Body of pancreas (tissue), 4 donors: ENCODE results near the gene PTH1R. TPM values are rescaled to one million over a fixed set of nuclear protein-coding genes. Genes with fewer than 3 reads are reported as not detected.

Source experiments
- ATAC-seq: fragments of 150-250 bp; one replicate; pipeline ENCODE4 v1.9.1; 2016
- DNase-seq, 4 donors: peaks; one replicate each; pipeline ENCODE4 v3.0.0-alpha.2; 2019
- H3K27ac ChIP-seq, 4 donors: fragments of 200-600 bp; sonication (generic); 1 replicate in 3 of 4; 2 replicates in 1 of 4; pipeline versions ENCODE4 v1.5.1 to v1.6.1; 2016 to 2019; ENCODE audit warnings: mild to moderate bottlenecking in 1 of 4, mixed read lengths in 1 of 4, moderate library complexity in 1 of 4
- H3K27me3 ChIP-seq, 2 donors: fragments of 200-600 bp; sonication (generic); one replicate each; pipeline ENCODE4 v1.6.0; 2016; ENCODE audit warnings: mild to moderate bottlenecking in 1 of 2
- H3K36me3 ChIP-seq, 2 donors: fragments of 200-600 bp; sonication (generic); replicated peaks in 1 of 2; 2 replicates each; pipeline ENCODE4 v1.5.1; 2016; ENCODE audit warnings: low read depth in 2 of 2; ENCODE audit not compliant: insufficient read depth in 1 of 2
- H3K4me1 ChIP-seq: fragments of 200-600 bp; sonication (generic); one replicate; pipeline ENCODE4 v1.6.0; 2016
- H3K4me3 ChIP-seq, 2 donors: fragments of 200-600 bp; sonication (generic); 1 replicate in 1 of 2; 2 replicates in 1 of 2; pipeline ENCODE4 v1.5.1; 2016 to 2019
- H3K9me3 ChIP-seq, 3 donors: fragments of 200-600 bp; sonication (generic); 1 replicate in 2 of 3; 2 replicates in 1 of 3; pipeline ENCODE4 v1.5.1; 2016
- POLR2A ChIP-seq, 3 donors: fragments of 450-650 bp; IDR thresholded peaks; one replicate each; pipeline ENCODE4 v1.6.1; 2016; ENCODE audit warnings: antibody characterized with exemption in 3 of 3, mild to moderate bottlenecking in 2 of 3
- WGBS, 2 donors: methylation state at CpG; one replicate each; pipeline ENCODE4 v1.1.5; 2017; 5-methylcytosine and 5-hydroxymethylcytosine counted together
- intact Hi-C: fragments of 100-400 bp; cut with DNase I; formaldehyde crosslinking; loops from one replicate; pipeline ENCODE4 v1.15.1; 2023
- total RNA-seq, 2 donors: library from RNA; depleted of rRNA; stranded (reverse); fragments of >200 nt; gene quantifications; one replicate each; pipeline ENCODE4 v1.1.0, GENCODE V29; 2016
- TF ChIP-seq, protein P1 (sequence below), 7 experiments: fragments of 450-650 bp in 4 of 7; fragments of 200-600 bp in 3 of 7; sonication (generic) in 3 of 7; IDR thresholded peaks; one replicate each; pipeline ENCODE4 v1.5.1; 2016 to 2019; ENCODE audit warnings: antibody characterized with exemption in 7 of 7

PTH1R gene
- total RNA-seq, 2 donors from 2014 or later = 1.8 to 8.2 TPM

DNA sequence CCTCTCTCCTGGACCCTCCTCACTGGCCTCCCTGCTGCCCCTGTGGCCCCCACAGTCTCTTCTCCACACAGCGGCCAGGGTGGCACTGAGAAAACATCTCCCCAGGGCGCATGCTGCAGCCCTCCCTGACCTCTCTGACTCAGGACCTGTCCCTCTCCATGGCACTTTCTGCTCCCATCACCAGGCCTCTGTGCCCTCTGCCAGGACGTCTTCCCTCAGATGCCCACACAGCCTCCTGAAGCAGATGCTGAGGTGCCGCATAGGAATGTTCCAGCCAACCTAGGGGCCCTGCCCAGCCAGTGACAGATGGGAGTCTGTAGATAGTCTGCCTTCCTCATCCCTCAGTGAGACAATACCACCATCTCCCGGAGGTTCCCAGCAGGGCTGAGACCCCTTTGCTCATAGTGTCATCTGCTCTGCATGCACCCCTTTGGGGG lies 22.9 kb upstream of the PTH1R start:
- TF ChIP-seq POLR2A (IDR thresholded peaks at IDR 0.05) = no peak
- TF ChIP-seq, protein P1, sequence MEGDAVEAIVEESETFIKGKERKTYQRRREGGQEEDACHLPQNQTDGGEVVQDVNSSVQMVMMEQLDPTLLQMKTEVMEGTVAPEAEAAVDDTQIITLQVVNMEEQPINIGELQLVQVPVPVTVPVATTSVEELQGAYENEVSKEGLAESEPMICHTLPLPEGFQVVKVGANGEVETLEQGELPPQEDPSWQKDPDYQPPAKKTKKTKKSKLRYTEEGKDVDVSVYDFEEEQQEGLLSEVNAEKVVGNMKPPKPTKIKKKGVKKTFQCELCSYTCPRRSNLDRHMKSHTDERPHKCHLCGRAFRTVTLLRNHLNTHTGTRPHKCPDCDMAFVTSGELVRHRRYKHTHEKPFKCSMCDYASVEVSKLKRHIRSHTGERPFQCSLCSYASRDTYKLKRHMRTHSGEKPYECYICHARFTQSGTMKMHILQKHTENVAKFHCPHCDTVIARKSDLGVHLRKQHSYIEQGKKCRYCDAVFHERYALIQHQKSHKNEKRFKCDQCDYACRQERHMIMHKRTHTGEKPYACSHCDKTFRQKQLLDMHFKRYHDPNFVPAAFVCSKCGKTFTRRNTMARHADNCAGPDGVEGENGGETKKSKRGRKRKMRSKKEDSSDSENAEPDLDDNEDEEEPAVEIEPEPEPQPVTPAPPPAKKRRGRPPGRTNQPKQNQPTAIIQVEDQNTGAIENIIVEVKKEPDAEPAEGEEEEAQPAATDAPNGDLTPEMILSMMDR (IDR thresholded peaks at IDR 0.05) = no peak
- Histone ChIP-seq H3K27ac (no peak overlapping the region), H3K4me3 (no peak overlapping the region), H3K27me3 (no peaks in the 10 kb centered on the region), H3K4me1 (no peaks in the 10 kb centered on the region), H3K9me3 (no peaks in the 10 kb centered on the region), H3K36me3 (no peaks in the 10 kb centered on the region)
- DNase-seq = peak in 1 of 4 donors; percentile 7
- intact Hi-C loops = no loop called here
- WGBS, 2 donors = 65 to 66% methylated on average over 5 of the region's 5 CpGs
- no peak for ATAC-seq

DNA sequence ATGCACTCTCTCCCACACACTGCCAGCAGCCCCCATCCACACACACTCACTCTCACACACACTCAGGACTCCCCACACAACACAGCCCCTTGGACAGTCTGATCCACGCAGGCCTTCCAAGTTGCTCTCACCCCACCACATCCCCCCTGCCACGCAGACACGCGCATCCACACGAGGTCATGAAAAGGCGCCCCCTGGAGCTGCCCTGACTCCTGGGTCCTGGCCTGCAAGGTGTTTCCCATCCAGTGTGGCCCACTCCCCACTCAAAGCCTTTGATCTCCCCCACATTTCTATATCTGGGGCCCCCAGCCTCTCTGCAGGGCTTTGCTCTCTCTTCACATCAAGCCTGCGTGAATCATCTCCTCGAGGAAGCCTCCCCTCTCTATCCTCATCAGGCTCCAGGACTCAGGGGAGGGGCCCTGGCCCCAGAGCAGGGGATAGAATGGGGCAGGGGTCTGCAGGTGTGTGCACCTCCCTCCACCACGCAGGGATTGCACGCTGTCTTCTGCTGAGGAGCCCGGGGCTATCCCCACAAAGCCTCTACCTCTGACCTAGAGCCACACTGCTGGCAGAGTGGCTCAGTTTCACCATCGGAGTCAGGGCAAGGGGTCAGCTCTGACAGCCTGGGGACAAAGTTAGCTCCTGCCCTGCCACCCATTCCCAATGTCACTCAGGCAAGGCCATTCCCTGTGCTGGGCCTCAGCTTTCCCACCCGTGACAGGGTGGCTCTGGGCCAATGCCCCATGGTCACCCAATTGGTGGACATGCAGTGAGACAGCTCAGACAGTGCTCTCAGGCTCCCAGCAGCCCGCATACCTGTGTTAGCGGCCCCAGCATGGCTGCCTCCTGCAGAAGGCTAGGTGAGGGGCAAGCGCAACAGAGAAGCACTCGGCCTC lies 20.7 kb upstream of the PTH1R start:
- intact Hi-C loops = no loop called here
- no peak for TF ChIP-seq POLR2A (IDR thresholded peaks at IDR 0.05)
- TF ChIP-seq, protein P1 (IDR thresholded peaks at IDR 0.05) = no peak
- DNase-seq = peak in 2 of 4 donors; percentile 0 to 5

DNA sequence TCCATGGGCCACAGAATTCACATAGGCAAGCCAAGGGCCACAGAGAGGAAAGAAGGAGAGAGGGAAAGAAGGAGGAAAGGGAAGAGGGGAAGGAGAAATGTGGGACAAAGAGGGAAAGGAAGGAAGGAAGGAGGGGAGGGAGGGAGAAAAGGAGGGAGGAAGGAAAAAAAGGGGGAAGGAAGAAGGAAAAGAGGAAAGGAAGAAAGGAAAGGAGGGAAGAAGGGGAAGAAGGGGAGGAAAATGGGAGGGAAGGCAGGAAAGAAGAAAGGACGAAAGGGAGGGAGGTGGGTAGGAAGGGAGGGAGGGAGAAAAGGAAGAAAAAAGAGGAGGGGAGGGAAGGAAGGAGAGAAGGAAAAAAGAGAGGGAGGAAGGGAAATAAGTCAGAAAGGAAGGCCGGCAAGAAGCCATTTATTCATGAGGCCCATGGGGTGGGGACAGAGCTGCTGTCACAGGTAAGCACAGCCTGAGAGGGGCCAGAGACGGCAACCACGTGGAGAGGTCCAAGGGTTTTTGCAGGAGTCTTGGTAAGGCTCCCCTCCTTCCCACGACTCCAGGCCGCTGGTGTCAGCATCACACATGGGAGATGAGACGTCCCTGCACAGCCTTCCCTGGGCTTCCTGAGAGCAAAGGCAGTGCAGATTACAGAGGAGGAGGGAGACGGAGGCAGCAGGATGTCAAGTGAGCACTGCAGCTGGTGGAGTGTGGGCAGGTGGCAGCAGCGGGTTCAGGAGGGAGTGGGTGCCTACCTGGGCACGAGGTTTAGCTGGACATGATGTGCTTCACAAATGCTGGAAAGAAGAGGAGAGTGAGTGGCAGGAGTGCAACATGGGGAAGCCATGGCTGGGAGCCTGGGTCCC lies 19.8 kb upstream of the PTH1R start:
- WGBS, 2 donors = 75 to 76% methylated on average over 9 to 10 of the region's 10 CpGs
- Histone ChIP-seq H3K4me1 (peaks cover 5% of the 10 kb centered on the region), H3K36me3 (no peaks in the 10 kb centered on the region), H3K4me3 (no peak overlapping the region), H3K9me3 (no peaks in the 10 kb centered on the region), H3K27ac (no peak overlapping the region), H3K27me3 (no peaks in the 10 kb centered on the region)
- intact Hi-C loops = no loop called here
- DNase-seq (peak in 2 of 4 donors; percentile 3 to 4), ATAC-seq (no peak)
- TF ChIP-seq, protein P1 (IDR thresholded peaks at IDR 0.05) = no peak
- no peak for TF ChIP-seq POLR2A (IDR thresholded peaks at IDR 0.05)

More for the DNA sequence above, 20.7 kb upstream of the PTH1R start:
- H3K9me3 ChIP-seq = no peaks in the 10 kb centered on the region
- no peaks in the 10 kb centered on the region for H3K36me3 ChIP-seq
- H3K4me3 ChIP-seq = no peak overlapping the region
- ATAC-seq = no peak
- H3K27me3 ChIP-seq = no peaks in the 10 kb centered on the region
- H3K27ac ChIP-seq = no peak overlapping the region
- peaks cover 5% of the 10 kb centered on the region for H3K4me1 ChIP-seq
- 79 to 82% methylated on average over 16 to 17 of the region's 17 CpGs for WGBS, 2 donors

DNA sequence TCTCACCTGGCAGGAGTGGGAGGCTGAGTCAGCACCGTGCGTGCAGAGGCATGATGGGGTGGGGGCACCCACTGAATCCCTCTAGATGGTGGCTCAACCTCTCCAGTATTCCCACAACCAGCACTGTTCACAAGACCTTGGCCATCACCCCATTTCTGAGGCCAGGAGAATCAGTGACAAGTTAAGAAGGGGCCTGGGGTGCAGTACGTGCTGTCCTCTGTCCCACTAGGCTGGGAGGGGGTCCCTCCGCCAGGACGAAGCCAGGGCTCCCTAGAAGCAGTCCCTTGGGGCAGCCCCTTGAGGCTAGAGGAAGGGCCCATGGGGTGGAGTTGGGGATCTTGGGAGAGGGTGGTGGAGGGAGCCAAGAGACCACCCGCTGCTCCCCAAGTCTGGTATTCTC lies 19.1 kb upstream of the PTH1R start:
- intact Hi-C loops = no loop called here
- Histone ChIP-seq H3K27ac (no peak overlapping the region), H3K4me3 (no peak overlapping the region), H3K27me3 (no peaks in the 10 kb centered on the region), H3K9me3 (no peaks in the 10 kb centered on the region), H3K36me3 (no peaks in the 10 kb centered on the region), H3K4me1 (peaks cover 5% of the 10 kb centered on the region)
- 85 to 86% methylated on average over 6 of the region's 6 CpGs for WGBS, 2 donors
- TF ChIP-seq, protein P1 (IDR thresholded peaks at IDR 0.05) = no peak
- no peak for TF ChIP-seq POLR2A (IDR thresholded peaks at IDR 0.05)
- ATAC-seq (no peak), DNase-seq (peak in 2 of 4 donors; percentile 1 to 3)
